ENCODE measurements around the gene WDFY3.

WDFY3 gene

GRCh38 chr4:84895283-84895682, 71.2 kb downstream of the WDFY3 start:
- no peak overlapping the region for H3K4me3 ChIP-seq (ENCODE audit: low read depth, low read length)
- TF ChIP-seq CTCF (IDR thresholded peaks at IDR 0.05; ENCODE audit: low read depth, low read length), result no peak

GRCh38 chr4:84894621-84895020, 71.9 kb downstream of the WDFY3 start:
- no peak for TF ChIP-seq CTCF (IDR thresholded peaks at IDR 0.05; ENCODE audit: low read depth, low read length)
- no peak overlapping the region for H3K4me3 ChIP-seq (ENCODE audit: low read depth, low read length)

DNA sequence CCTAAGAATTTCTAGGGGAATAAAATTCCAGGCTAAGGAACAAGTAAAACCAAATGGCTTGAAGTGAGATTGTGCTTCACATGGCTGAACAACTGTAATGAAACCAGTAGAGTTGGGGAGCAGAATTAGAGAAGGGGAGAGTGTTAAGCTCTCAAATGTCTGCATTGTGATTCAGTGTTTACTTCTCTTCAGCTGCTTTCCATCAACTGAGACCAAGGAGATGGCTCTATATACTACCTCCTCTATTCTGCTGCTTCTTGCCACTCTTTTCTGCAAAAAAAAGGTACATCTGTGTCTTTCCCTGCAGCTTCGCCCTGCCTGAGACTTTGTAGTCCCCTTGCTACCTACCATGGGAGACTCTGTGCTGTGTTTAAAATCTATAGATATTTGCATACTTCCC, 73.5 kb downstream of the WDFY3 start:
- no peak for TF ChIP-seq CTCF (IDR thresholded peaks at IDR 0.05; ENCODE audit: low read depth, low read length)
- no peak overlapping the region for H3K4me3 ChIP-seq (ENCODE audit: low read depth, low read length)

DNA sequence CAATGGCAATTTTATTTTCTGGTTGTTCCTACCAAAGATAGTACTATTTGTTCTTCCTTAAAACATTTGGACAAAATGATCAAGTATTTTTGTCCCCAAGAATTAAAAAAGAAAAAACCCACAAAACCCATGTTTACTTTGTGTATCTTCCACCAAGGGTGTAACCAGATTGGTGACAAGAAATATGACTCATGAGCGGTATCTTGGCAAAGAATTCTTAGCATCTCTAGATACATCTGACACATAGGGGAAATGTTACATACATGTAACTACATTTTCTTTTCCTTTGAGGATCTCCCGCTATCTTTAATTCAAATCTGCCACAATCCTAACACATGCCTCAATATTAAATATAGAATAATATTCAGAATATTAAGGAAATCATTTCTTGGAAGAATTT, 78.7 kb downstream of the WDFY3 start:
- no peak overlapping the region for H3K4me3 ChIP-seq (ENCODE audit: low read depth, low read length)
- TF ChIP-seq CTCF (IDR thresholded peaks at IDR 0.05; ENCODE audit: low read depth, low read length), result no peak

DNA sequence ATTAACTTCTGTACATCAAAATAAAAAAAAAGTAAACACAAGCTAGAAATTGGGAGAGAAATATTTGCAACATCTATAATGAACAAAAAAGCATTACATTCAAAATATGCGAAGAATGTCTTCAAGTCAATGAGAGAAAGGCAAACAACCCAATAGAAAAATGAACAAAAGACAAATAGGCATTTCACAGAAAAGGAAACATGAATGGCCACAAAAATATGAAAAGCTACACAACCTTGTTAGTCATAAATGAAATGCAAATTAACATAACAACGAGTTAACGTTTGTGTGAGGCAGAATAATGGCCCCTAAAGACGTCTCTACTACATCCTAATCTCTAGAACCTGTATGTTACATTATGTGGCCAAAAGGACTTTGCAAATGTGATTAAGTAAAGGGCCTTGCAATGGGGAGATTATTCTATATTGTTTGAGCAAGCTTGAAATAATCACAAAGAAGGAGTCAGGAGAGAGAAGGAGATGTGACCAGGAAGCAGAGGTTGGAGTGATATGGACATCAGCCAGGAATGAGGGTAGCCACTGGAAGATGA, 86.8 kb downstream of the WDFY3 start:
- TF ChIP-seq CTCF (IDR thresholded peaks at IDR 0.05; ENCODE audit: low read depth, low read length), result no peak
- no peak overlapping the region for H3K4me3 ChIP-seq (ENCODE audit: low read depth, low read length)

DNA sequence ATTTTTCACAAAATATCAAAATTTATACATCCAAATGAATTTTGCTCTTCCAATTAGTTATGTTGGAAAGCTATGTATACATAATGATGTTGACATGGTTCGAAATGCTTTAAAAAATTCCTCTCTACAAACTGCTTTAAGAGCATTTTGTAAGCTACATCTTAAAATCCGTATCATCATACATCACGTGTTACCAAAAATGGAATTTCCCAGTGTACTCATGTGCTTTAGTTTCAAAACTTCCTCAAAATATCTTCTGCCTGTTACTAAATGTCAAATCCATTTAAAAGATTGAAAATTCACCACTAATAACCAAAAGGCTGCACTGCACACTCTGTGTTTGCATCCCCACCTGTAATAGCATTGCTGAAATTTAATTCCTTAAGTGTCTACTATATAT, 87.9 kb downstream of the WDFY3 start:
- no peak overlapping the region for H3K4me3 ChIP-seq (ENCODE audit: low read depth, low read length)
- no peak for TF ChIP-seq CTCF (IDR thresholded peaks at IDR 0.05; ENCODE audit: low read depth, low read length)

- H3K4me3 ChIP-seq (ENCODE audit: low read depth, low read length), result no peak overlapping the region
- no peak for TF ChIP-seq CTCF (IDR thresholded peaks at IDR 0.05; ENCODE audit: low read depth, low read length)
Measured at GRCh38 chr4:84878090-84878489, 88.4 kb downstream of the WDFY3 start.
